ENCODE measurements around the gene APIP. TPM values are rescaled to one million over a fixed set of nuclear protein-coding genes. Genes with fewer than 3 reads are reported as not detected.

APIP gene, protein sequence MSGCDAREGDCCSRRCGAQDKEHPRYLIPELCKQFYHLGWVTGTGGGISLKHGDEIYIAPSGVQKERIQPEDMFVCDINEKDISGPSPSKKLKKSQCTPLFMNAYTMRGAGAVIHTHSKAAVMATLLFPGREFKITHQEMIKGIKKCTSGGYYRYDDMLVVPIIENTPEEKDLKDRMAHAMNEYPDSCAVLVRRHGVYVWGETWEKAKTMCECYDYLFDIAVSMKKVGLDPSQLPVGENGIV
- 5.5 and 5.9 TPM in 2 replicates for total RNA-seq (2013; cell fraction: nucleolus; rRNA removed)
- total RNA-seq (2014; rRNA removed) (34.7 and 40.1 TPM in 2 replicates), total RNA-seq (2014; rRNA removed; fragmentation: Illumina TruSeq; extraction: Trizol) (56.3 and 57.0 TPM in 2 replicates), total RNA-seq (2021) (40.7 and 40.8 TPM in 2 replicates), polyA plus RNA-seq (2011; rRNA removed) (26.8 and 45.5 TPM in 2 replicates), polyA plus RNA-seq (2014; fragmentation: Illumina TruSeq; extraction: Trizol) (52.9 and 63.8 TPM in 2 replicates), polyA plus RNA-seq (2014; fragmentation: Nextera tagmentation; extraction: Ambion mirVana) (10 to 100 TPM; 85.4 to 87.1 TPM), polyA plus RNA-seq (2014; rRNA removed) (35.5 and 43.4 TPM in 2 replicates), polyA plus RNA-seq (2016; fragmentation: Nextera tagmentation; extraction: Ambion mirVana) (10 to 100 TPM; 52.6 to 59.4 TPM), polyA minus RNA-seq (2011; rRNA and poly(A)+ RNA removed) (4.1 and 6.0 TPM in 2 replicates), Bru-seq, nascent RNA (percentile 74 among the genes with signal in this experiment), BruChase-seq, experiment 1, labeled RNA remaining after a 6-hour chase (percentile 74 among the genes with signal in this experiment), BruChase-seq, experiment 2, labeled RNA remaining after a 2-hour chase (percentile 76 among the genes with signal in this experiment)
- 15.5 TPM for polyA plus RNA-seq (2011; ENCODE audit: low read depth)
- polyA plus RNA-seq (2011; cell fraction: cytosol; rRNA removed), result 10.4 and 10.6 TPM in 2 replicates
- polyA plus RNA-seq (2011; cell fraction: nucleus; rRNA removed), result 10.1 and 12.0 TPM in 2 replicates
- 27.0 and 28.1 TPM in 2 replicates for polyA plus RNA-seq (2012)
- 4.9 and 7.2 TPM in 2 replicates for polyA minus RNA-seq (2011; cell fraction: cytosol; rRNA and poly(A)+ RNA removed)
- polyA minus RNA-seq (2011; cell fraction: nucleus; rRNA and poly(A)+ RNA removed), result 1.8 and 2.3 TPM in 2 replicates
- long read RNA-seq, experiment 1, transcript APIP-201 (7 exons, 1,366 nt), result major isoform, 20 of 29 reads
- long read RNA-seq, experiment 1, partial matches to known transcripts, result 4 of 29 reads
- long read RNA-seq, experiment 1, other reads (novel, unspliced or antisense), result 5 of 29 reads
- long read RNA-seq, experiment 2, transcript APIP-201 (7 exons, 1,366 nt), result major isoform, 156 of 186 reads
- long read RNA-seq, experiment 2, partial matches to known transcripts, result 23 of 186 reads
- long read RNA-seq, experiment 2, other reads (novel, unspliced or antisense), result 7 of 186 reads

- H3K9me3 ChIP-seq (replicated peaks; ENCODE audit: control insufficient read depth, insufficient read depth, low read length), result no peaks in the 10 kb centered on the region
- peak within 1 kb of the TSS; percentile 95 for H3K4me2 ChIP-seq (ENCODE audit: control insufficient read depth, insufficient read depth)
- ChIA-PET CTCF (interaction anchor here (0.6 to 2.6 kb wide), 10 partner anchors 9 to 488 kb away, joined by 3 to 17 read pairs (median 4); no protein-coding TSS in a partner anchor), SMC1A (ENCODE audit: uncharacterized antibody, unreplicated experiment) (interaction anchor here (0.6 to 2.9 kb wide), 2 partner anchors 10 to 250 kb away, joined by 3 to 10 read pairs; no protein-coding TSS in a partner anchor), RAD21 (ENCODE audit: unreplicated experiment) (interaction anchor here (0.6 to 0.8 kb wide), 4 partner anchors 9 to 1791 kb away, joined by 3 read pairs; no protein-coding TSS in a partner anchor), POLR2A (interaction anchor here (0.6 kb wide), 2 partner anchors 487 to 1139 kb away, joined by 3 to 4 read pairs; no protein-coding TSS in a partner anchor)
- ATAC-seq (peak; percentile 96), FAIRE-seq (peak; percentile 94), DNase-seq (ENCODE audit: low read depth, low spot score) (peak; percentile 92)
- in situ Hi-C loops (cut with MboI) (no loop called here), intact Hi-C loops (cut with micrococcal nuclease; ENCODE audit: unreplicated experiment) (loop anchor here (2.0 kb wide), 1 partner anchor 475 kb away; no protein-coding TSS in a partner anchor)
- H3K36me3 ChIP-seq (ENCODE audit: control insufficient read depth in 2 of 2, insufficient read depth in 2 of 2, low read length in 1 of 2), result no peaks in the 10 kb centered on the region
- H3K4me1 ChIP-seq (ENCODE audit: control insufficient read depth, insufficient read depth, low read length), result no peaks in the 10 kb centered on the region
- under 1% methylated on average over 72 of the region's 79 CpGs for WGBS (ENCODE audit: insufficient coverage, insufficient replicate concordance, low lambda C conversion rate, missing lambda C conversion rate)
- peak within 1 kb of the TSS; percentile 83 for H3K27ac ChIP-seq (ENCODE audit: control insufficient read depth, insufficient read depth)
- H3K27me3 ChIP-seq (replicated peaks in 1 of 2; ENCODE audit: control insufficient read depth in 2 of 2, insufficient read depth in 2 of 2, low read length in 1 of 2), result no peaks in the 10 kb centered on the region
- no peaks in the 10 kb centered on the region for H4K20me1 ChIP-seq (ENCODE audit: control insufficient read depth, insufficient read depth)
- H2AFZ ChIP-seq (ENCODE audit: control insufficient read depth, low read depth, low read length), result peak within 1 kb of the TSS; percentile 90
- H3K9ac ChIP-seq (ENCODE audit: control insufficient read depth, insufficient read depth, low read length), result peak within 1 kb of the TSS; percentile 88
- BruUV-seq (replicated peaks), result no TSS peak
- peak within 1 kb of the TSS; percentile 99 for H3K4me3 ChIP-seq
- H3K79me2 ChIP-seq (ENCODE audit: control insufficient read depth, insufficient read depth, low read length), result peaks cover 37% of the 10 kb centered on the region
- TF ChIP-seq PAX8 (IDR thresholded peaks at IDR 0.05) (0 out of 2 replicates have a peak, but pooled peaks have one; percentile 21), IKZF1 (conservative IDR thresholded peaks at IDR 0.05) (peak; percentile 96), CHD1 (IDR thresholded peaks at IDR 0.05; ENCODE audit: low read depth, low read length) (no peak), POLR2AphosphoS2 (IDR thresholded peaks at IDR 0.05; ENCODE audit: low read depth, low read length) (peak; percentile 83; the same call in 1 of the 2 replicates), SRF (IDR thresholded peaks at IDR 0.05; ENCODE audit: low read depth in 2 of 2, low read length in 2 of 2) (no peak), ASH2L (IDR thresholded peaks at IDR 0.05; ENCODE audit: borderline replicate concordance, low read depth) (no peak), SREBF2 (IDR thresholded peaks at IDR 0.05; ENCODE audit: low read length) (no peak), TARDBP (IDR thresholded peaks at IDR 0.05; ENCODE audit: borderline replicate concordance) (no peak), CHD4 (IDR thresholded peaks at IDR 0.05) (no peak), NR2C2 (IDR thresholded peaks at IDR 0.05; ENCODE audit: borderline replicate concordance, control insufficient read depth, insufficient read length, low read depth) (no peak), ZBTB11 (CRISPR knock-in tag; IDR thresholded peaks at IDR 0.05) (no peak), SMAD1 (IDR thresholded peaks at IDR 0.05; ENCODE audit: low read depth, partially characterized antibody) (no peak)
- TF ChIP-seq, protein P1, sequence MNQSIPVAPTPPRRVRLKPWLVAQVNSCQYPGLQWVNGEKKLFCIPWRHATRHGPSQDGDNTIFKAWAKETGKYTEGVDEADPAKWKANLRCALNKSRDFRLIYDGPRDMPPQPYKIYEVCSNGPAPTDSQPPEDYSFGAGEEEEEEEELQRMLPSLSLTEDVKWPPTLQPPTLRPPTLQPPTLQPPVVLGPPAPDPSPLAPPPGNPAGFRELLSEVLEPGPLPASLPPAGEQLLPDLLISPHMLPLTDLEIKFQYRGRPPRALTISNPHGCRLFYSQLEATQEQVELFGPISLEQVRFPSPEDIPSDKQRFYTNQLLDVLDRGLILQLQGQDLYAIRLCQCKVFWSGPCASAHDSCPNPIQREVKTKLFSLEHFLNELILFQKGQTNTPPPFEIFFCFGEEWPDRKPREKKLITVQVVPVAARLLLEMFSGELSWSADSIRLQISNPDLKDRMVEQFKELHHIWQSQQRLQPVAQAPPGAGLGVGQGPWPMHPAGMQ (IDR thresholded peaks at IDR 0.05; ENCODE audit: borderline replicate concordance), result peak; percentile 80
Observed at GRCh38 chr11:34916015-34916842, at the start of gene APIP, which contains the start of gene PDHX. Gene APIP (minus strand): TSS chr11:34916379. CDS start chr11:34916284, 95 bp downstream. Gene PDHX (plus strand): TSS chr11:34916618. CDS start chr11:34916656, 38 bp downstream.
